Urinary bladder (tissue), 4 donors: ENCODE data around the gene RARB. TPM values are rescaled to one million over a fixed set of nuclear protein-coding genes. Genes with fewer than 3 reads are reported as not detected.

Experiments used
- DNase-seq: peaks from one replicate; pipeline ENCODE4 v3.0.0-alpha.2; 2015; ENCODE audit errors: extremely low spot score
- H3K27ac ChIP-seq: one replicate; pipeline ENCODE4 v1.5.1; 2013; ENCODE audit warnings: low read depth, mild to moderate bottlenecking, moderate library complexity
- H3K36me3 ChIP-seq: one replicate; pipeline ENCODE4 v1.6.1; 2013; ENCODE audit warnings: mild to moderate bottlenecking, moderate library complexity; ENCODE audit not compliant: insufficient read depth
- H3K4me1 ChIP-seq: one replicate; pipeline ENCODE4 v1.6.1; 2013; ENCODE audit warnings: mild to moderate bottlenecking, moderate library complexity; ENCODE audit not compliant: insufficient read depth
- H3K4me3 ChIP-seq: one replicate; pipeline ENCODE4 v1.5.1; 2013; ENCODE audit warnings: low read depth, low read length
- WGBS: extraction: QIAGEN DNeasy Blood & Tissue Kit; methylation state at CpG from one replicate; pipeline ENCODE4 v1.1.7; 2013; 5-methylcytosine and 5-hydroxymethylcytosine counted together
- polyA plus RNA-seq: library from polyadenylated mRNA; stranded (reverse); fragments of 200-250 nt; gene quantifications from one replicate; pipeline ENCODE4 v1.2.3, GENCODE V29; 2013
- total RNA-seq: library from RNA; depleted of rRNA; stranded (reverse); fragments of >200 nt; gene quantifications from one replicate; pipeline ENCODE4 v1.2.3, GENCODE V29; 2014
- donor health status: healthy with polysubstance abuse.
- donor health status: healthy.

RARB gene
- total and polyA plus RNA-seq, 2 donors, result 12.3 to 70.7 TPM

DNA sequence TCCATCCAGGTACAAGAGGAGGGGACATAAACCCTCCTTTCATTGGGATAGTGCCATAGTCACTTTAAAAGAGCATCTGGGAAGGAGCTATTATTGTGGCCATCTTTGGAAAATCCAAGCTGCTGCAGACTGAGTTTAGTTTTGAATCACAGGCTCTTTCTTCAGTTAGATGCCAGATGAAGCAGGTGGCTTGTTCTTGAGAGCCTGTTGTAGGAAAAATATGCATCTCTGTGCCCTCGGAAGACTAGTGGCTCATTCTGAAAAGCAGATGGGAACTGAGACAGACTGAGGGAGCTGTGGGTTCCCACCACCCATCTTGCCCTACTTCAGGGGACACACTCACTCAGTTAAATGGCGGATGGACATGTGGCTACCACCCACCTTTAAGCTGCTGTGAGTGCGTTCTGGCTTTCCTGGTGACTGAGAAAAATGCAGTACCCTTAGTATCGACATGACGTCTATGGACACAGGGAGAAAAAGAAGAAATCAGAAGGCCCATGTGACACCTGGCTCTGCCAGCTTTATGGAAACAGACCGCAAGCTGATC is 50.2 kb downstream of the RARB start:
- Histone ChIP-seq H3K4me3 (no peak overlapping the region), H3K4me1 (no peaks in the 10 kb centered on the region), H3K27ac (no peak overlapping the region), H3K36me3 (no peaks in the 10 kb centered on the region)
- WGBS, result 74% methylated on average over 6 of the region's 6 CpGs
- no peak for DNase-seq

DNA sequence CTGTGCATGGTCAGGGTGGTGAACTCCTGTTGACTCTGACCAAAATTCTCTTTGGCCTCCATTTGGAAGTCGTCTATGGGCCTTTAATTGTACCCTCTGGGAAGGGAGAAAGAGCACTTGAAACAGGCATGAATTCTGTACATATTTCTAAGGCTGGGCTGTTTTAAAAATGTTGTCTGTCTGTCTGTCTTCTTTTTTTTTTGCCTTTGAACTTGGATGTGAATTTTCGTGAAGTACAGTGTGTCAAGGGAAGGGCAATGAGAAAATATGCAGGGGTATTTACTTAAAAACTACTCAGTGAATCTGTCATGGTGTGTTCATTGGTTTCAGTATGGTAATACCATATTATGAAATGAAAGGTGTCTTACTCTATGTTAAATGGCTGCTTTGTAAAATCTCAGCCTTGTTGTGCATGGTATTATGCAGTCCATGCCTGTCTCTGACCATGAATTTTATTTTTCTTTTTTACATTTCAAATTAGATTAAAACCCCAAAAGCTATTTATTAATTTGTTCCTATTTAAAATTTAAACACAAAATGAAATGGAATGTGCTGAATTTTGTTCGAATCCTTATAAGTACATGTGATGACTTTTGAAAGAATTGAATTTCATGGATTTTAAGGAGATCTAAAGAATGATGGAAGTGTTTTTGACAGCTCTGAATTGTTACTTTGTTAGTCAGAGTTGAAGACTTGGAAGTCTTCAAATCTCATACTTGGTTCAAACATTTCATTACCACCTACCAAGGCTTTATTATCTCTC is 51.1 kb downstream of the RARB start:
- WGBS, result 67% methylated on average over 3 of the region's 3 CpGs
- Histone ChIP-seq H3K4me3 (no peak overlapping the region), H3K36me3 (no peaks in the 10 kb centered on the region), H3K27ac (no peak overlapping the region), H3K4me1 (no peaks in the 10 kb centered on the region)
- no peak for DNase-seq

DNA sequence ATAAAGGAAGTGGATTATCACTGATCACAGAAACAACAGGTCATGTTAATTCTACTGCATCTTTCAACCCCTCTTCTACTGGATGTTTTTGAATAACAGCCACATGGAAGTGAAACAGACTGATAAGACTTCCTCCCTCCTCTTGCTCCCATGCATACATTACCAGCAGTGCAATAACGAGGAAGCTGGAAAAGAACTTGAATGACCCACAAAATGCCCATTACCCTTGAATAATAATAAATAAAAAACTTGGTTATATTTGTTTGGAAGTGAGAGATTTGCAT is 51.6 kb downstream of the RARB start:
- H3K36me3 ChIP-seq, result no peaks in the 10 kb centered on the region
- H3K27ac ChIP-seq, result no peak overlapping the region
- H3K4me1 ChIP-seq, result no peaks in the 10 kb centered on the region
- DNase-seq, result no peak
- WGBS, result 43% methylated on average over 1 of the region's 1 CpG
- H3K4me3 ChIP-seq, result no peak overlapping the region

DNA sequence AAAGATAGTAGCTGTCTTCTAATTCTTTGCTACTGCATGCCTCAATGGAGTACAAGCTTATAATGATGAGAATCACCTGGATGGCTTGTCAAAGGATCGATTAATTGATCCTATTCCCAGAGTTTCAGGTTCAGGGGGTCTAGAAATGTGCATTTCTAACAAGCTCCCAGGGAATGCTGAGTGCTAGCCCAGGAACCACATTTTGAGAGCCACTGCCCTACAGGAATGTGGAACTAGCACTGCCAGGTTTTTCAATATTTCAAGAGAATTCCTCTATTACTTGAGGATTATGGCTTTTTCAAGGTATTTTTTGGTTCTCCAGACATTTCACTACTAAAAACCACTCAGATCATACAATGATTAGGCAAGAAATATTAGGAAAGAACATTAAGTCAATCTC is 52.7 kb downstream of the RARB start:
- Histone ChIP-seq H3K27ac (no peak overlapping the region), H3K4me1 (no peaks in the 10 kb centered on the region), H3K4me3 (no peak overlapping the region), H3K36me3 (no peaks in the 10 kb centered on the region)
- WGBS, result 81% methylated on average over 1 of the region's 1 CpG
- DNase-seq, result no peak

DNA sequence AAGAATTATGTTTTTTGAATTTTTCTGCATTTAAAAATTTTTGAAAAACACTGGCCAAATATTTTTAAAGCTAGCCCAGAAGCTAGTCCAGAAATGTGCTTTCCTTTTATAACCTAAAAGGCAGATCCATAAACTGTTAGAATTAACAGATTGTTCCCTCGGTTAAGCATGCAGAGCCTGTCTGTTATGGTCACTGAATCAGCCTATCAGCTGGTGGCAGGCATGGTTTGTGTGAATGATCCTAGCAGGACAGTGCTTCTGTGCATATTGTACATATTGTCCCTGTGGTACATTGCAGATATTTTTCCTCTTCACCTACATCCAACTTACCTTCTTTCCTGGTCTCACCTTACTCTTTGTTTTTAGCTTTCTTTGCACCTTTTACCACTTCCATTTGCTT is 53.3 kb downstream of the RARB start:
- Histone ChIP-seq H3K4me3 (no peak overlapping the region), H3K36me3 (no peaks in the 10 kb centered on the region), H3K4me1 (no peaks in the 10 kb centered on the region), H3K27ac (no peak overlapping the region)
- 49% methylated on average over 1 of the region's 1 CpG for WGBS
- DNase-seq, result no peak

DNA sequence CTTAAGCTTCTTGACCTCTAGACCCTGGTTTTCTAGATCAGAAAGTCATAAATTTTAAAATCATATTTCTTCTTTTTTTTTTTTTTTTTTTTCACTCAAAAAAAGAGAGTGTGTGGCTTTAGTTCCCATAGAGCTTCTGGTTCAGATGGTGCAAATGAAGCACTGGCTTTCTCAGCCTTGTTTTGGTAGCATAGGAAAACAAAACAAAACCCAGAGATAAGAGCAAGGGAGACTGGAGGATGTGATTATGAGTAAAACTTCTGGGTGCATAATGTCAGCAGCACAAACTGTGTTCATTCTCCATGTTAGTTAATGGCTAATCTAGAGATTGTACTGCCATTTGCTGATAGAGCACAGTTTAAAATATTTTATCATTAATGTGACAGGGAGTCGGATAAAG is 55.4 kb downstream of the RARB start:
- 77% methylated on average over 1 of the region's 1 CpG for WGBS
- Histone ChIP-seq H3K36me3 (no peaks in the 10 kb centered on the region), H3K27ac (no peak overlapping the region), H3K4me3 (no peak overlapping the region), H3K4me1 (no peaks in the 10 kb centered on the region)
- no peak for DNase-seq

DNA sequence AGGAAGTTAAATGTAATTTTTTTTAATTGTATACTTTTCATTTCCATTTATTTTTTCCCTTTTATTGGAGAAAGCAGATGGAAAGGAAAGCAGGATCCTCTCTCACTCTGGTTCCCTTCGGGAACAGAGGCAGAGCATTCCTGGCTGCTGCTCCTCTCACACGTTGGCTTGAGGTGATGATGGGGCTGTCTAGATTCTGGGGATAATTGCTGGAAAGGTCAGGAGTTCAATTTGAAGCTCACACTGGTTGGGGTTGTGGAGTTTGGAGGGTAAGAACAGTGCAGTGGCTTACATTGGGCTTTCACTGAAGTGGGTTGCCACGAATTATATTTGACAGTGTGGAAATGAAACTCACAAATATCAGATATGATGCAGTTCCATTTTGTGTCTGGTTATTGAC is 57.6 kb downstream of the RARB start:
- Histone ChIP-seq H3K36me3 (no peaks in the 10 kb centered on the region), H3K4me1 (no peaks in the 10 kb centered on the region), H3K4me3 (no peak overlapping the region), H3K27ac (no peak overlapping the region)
- DNase-seq, result no peak
- 65% methylated on average over 3 of the region's 3 CpGs for WGBS

DNA sequence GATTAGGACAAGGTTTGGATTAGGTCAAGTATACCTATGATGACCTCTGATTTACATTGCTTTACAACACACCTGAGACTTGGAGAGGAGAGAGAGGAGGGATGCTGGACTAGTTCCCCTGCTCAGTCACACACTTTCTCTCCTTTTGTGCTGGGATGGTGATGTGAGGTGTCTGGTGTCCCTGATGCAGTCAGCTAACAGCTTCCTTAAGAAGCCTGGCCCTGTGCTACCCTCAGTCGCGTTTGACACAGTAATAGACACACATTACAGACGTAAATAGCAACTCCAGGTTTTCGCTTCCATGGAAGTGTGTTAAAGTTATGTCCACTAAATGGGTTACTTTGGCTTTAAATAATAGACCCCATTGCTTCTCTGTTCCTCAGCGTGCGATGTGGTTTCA is 58.9 kb downstream of the RARB start:
- 82% methylated on average over 6 of the region's 6 CpGs for WGBS

DNA sequence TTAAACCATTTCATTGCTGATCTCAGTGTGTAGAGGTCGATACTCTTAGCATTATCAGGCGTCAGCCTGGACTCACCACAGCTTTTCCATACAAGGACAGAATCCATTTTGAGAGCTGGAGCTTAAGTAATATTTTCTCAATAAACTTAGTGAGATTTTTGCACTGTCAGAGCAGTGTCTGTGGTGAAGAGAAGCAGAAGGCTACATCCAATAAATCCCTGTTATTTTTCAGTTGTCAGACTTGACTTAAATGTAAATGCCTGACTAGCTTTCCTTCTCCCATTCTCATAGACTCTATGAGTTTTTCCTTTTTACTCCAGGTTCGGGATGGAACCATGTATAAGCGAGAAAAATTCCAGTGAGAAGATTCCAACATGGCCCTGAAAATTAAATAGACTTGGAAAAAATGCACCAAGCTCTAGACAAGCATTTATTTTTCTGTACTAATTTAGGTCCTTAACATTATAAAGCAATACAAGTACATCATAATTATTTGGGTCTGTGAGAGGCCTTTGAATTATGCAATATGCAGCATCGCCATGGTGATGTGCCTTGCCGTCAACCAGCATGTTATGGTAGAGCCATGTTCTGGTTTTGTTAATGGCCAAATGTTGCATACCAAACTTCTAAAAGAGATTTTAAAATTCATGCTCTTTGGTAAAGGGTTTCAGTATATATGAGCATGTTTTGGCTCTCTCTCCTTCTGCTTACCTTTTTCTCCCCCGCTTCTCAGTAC is 62.0 kb downstream of the RARB start:
- Histone ChIP-seq H3K27ac (no peak overlapping the region), H3K4me3 (no peak overlapping the region), H3K36me3 (no peaks in the 10 kb centered on the region), H3K4me1 (no peaks in the 10 kb centered on the region)
- no peak for DNase-seq
- 54% methylated on average over 7 of the region's 7 CpGs for WGBS

More for the DNA sequence above, 58.9 kb downstream of the RARB start:
- Histone ChIP-seq H3K4me3 (no peak overlapping the region), H3K4me1 (no peaks in the 10 kb centered on the region), H3K36me3 (no peaks in the 10 kb centered on the region), H3K27ac (no peak overlapping the region)
- DNase-seq, result no peak

DNA sequence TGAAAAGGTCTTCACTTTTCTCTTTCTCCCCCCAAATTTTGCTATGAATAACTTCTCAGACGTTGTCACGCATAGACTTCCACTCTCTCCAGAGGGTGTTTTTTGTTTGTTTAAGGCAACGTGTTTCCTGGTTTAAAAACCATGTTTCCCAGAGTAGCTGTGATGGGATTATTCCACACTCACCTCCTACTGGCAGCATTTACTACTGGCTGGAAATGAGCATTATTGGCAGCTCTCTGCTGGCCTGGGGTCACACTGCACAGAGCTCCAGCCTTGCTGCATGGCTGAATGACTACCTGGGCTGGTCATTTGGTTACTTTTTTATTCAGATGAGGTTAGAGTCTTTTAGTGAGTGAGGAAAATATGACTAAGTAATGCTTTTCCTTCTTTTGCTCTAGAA is 65.2 kb downstream of the RARB start:
- Histone ChIP-seq H3K27ac (no peak overlapping the region), H3K4me3 (no peak overlapping the region), H3K36me3 (no peaks in the 10 kb centered on the region), H3K4me1 (no peaks in the 10 kb centered on the region)
- no peak for DNase-seq
- 72% methylated on average over 3 of the region's 3 CpGs for WGBS

DNA sequence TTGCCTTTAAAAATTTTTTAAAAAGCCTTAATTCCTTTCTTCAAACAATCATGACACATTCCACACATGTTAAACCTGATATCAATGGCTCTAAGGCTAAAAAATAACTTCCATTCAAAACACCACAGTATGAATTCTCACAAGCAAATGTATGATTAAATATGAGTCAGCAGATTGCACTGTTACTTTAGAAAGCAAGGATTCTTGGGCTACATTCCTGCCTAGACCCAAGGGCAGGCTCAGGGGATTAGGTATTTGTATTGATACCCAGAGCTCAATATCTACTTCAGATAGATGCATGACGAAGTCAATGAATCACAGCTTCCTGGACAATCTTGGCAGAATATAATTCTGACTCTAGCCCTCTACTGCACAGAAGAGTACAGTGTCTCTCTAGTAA is 65.7 kb downstream of the RARB start:
- no peak for DNase-seq
- Histone ChIP-seq H3K4me1 (no peaks in the 10 kb centered on the region), H3K27ac (no peak overlapping the region), H3K36me3 (no peaks in the 10 kb centered on the region), H3K4me3 (no peak overlapping the region)
- 87% methylated on average over 1 of the region's 1 CpG for WGBS

DNA sequence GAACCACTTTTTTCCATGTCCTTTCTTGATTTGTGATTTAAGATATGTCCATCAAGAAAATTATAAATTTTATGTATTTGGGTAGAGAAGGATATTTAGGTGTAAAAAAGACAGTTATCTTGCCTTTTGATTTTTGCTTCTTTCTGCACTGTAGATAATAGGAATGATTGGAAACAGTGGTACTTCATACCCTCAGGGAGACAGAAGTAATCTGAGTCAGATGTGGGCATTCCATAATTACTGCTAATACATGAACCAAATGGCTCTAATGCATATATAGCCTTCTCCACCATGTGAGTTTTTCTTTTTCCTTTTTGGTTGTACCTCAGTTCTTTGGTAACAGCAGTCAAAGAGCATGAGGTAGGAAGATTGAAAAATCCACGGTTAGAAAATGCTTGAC is 67.2 kb downstream of the RARB start:
- no peak overlapping the region for H3K4me3 ChIP-seq
- no peak for DNase-seq
- H3K27ac ChIP-seq, result no peak overlapping the region
- WGBS, result 92% methylated on average over 1 of the region's 1 CpG
- H3K36me3 ChIP-seq, result no peaks in the 10 kb centered on the region
- no peaks in the 10 kb centered on the region for H3K4me1 ChIP-seq

DNA sequence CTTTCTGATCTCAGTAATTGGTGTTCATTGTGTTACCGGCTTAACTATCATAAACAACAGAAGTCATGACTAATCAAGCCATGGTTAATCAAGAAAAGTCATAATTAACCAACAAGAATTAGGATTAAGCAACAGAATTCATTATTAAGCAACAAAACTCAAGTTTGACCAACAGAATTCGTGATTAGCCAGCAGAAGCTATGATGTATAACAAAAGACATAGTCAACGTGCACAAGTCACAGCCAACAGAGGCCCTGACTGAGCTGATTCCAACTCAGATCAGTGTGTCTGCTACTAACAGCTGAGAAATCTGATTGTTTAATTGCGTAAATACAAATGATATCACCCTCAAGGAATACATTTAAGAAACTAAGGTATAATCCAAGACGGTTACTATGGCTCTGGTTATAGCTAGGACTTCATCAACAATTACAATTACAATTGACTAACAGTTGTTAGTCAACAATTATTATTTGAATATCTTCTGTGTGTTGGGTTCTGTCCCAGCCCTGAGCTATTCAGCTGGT is 67.7 kb downstream of the RARB start:
- no peaks in the 10 kb centered on the region for H3K4me1 ChIP-seq
- no peak overlapping the region for H3K4me3 ChIP-seq
- 97% methylated on average over 5 of the region's 5 CpGs for WGBS

DNA sequence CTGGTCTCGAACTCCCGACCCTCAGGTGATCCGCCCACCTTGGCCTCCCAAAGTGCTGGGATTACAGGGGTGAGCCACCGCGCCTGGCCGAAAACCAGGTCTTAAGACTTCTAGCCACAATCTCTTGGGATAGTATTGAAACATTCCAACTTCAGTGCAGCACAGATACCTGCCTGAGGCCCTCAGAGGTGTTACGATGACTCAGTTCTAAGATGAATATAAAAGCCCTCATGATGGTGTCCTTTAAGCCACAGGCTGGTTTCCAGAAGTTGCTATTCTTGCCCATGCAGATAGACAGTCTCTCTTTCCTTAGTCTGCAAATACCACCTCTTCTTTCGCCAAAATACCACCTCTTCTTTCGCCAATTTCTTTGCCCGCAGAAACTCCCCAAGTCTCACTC is 69.0 kb downstream of the RARB start:
- Histone ChIP-seq H3K27ac (no peak overlapping the region), H3K4me3 (no peak overlapping the region), H3K4me1 (no peaks in the 10 kb centered on the region), H3K36me3 (no peaks in the 10 kb centered on the region)
- DNase-seq, result no peak
- 98% methylated on average over 10 of the region's 10 CpGs for WGBS

More for the DNA sequence above, 67.7 kb downstream of the RARB start:
- Histone ChIP-seq H3K36me3 (no peaks in the 10 kb centered on the region), H3K27ac (no peak overlapping the region)
- DNase-seq, result no peak
